Measurements from ENCODE around the gene CD109. TPM values are rescaled to one million over a fixed set of nuclear protein-coding genes. Genes with fewer than 3 reads are reported as not detected.

Gene CD109
- total and polyA plus RNA-seq, 2 of the 4 experiments (the other 2 are of a cell fraction) = 3.6 to 5.0 TPM

GRCh38 chr6:73867411-73867810, 171.4 kb downstream of the CD109 start:
- H4K20me1 ChIP-seq (ENCODE audit: insufficient read depth, low read length) = no peaks in the 10 kb centered on the region
- BruUV-seq (replicated peaks) = no TSS peak
- intact Hi-C loops (cut with micrococcal nuclease) (no loop called here), dilution Hi-C loops (cut with HindIII; ENCODE audit: low sequenced_read_pairs, unreplicated experiment) (no loop called here), in situ Hi-C loops (cut with MboI; ENCODE audit: low sequenced_read_pairs) (no loop called here)
- H3K9me1 ChIP-seq (ENCODE audit: insufficient read depth, low read length) = no peaks in the 10 kb centered on the region
- no peak overlapping the region for H4K91ac ChIP-seq (ENCODE audit: insufficient read depth, low read depth, low read length)
- H4K8ac ChIP-seq (ENCODE audit: low read depth in 2 of 2, low read length in 2 of 2) = no peak overlapping the region
- DNase-seq = no peak
- no peak overlapping the region for H2BK120ac ChIP-seq (ENCODE audit: low read depth, low read length)
- no peak overlapping the region for H2BK5ac ChIP-seq (ENCODE audit: low read depth, low read length, poor library complexity, severe bottlenecking)
- no peak for ATAC-seq (ENCODE audit: low read depth)
- no peak overlapping the region for H3K18ac ChIP-seq (ENCODE audit: low read depth, low read length)
- no peaks in the 10 kb centered on the region for H3K79me1 ChIP-seq (ENCODE audit: low read depth in 1 of 2, low read length in 2 of 2)
- no peak overlapping the region for H2BK20ac ChIP-seq (ENCODE audit: low read depth, low read length)
- H3K27me3 ChIP-seq (ENCODE audit: control insufficient read depth, insufficient read depth, low read length) = no peaks in the 10 kb centered on the region
- TF ChIP-seq POLR2A (IDR thresholded peaks at IDR 0.05; ENCODE audit: low read depth, low read length) (no peak), USF2 (IDR thresholded peaks at IDR 0.05; ENCODE audit: low read depth, low read length) (no peak), SMC3 (IDR thresholded peaks at IDR 0.05; ENCODE audit: low read depth, low read length) (no peak), MXI1 (IDR thresholded peaks at IDR 0.05; ENCODE audit: borderline replicate concordance, low read depth, low read length) (no peak), MAFK (IDR thresholded peaks at IDR 0.05; ENCODE audit: low read depth, low read length) (no peak), RAD21 (IDR thresholded peaks at IDR 0.05; ENCODE audit: low read length) (no peak), ELK1 (IDR thresholded peaks at IDR 0.05; ENCODE audit: borderline replicate concordance, low read depth, low read length) (no peak), RFX5 (IDR thresholded peaks at IDR 0.05; ENCODE audit: low read depth, low read length) (no peak), MAZ (IDR thresholded peaks at IDR 0.05; ENCODE audit: borderline replicate concordance, low read depth, low read length) (no peak), FOS (IDR thresholded peaks at IDR 0.05; ENCODE audit: low read depth, low read length) (no peak), RCOR1 (IDR thresholded peaks at IDR 0.05; ENCODE audit: insufficient replicate concordance, low read length) (no peak), BHLHE40 (IDR thresholded peaks at IDR 0.05; ENCODE audit: low read depth, low read length) (no peak), CTCF (conservative IDR thresholded peaks at IDR 0.05; ENCODE audit: low read depth, low read length) (no peak), CHD1 (IDR thresholded peaks at IDR 0.05; ENCODE audit: low read depth, low read length) (no peak), CEBPB (IDR thresholded peaks at IDR 0.05; ENCODE audit: low read depth, low read length) (no peak), NFE2L2 (IDR thresholded peaks at IDR 0.05; ENCODE audit: low read depth, low read length) (no peak)
- no peak overlapping the region for H3K27ac ChIP-seq (ENCODE audit: insufficient read depth, low read length)
- H3K9ac ChIP-seq (ENCODE audit: low read depth, low read length) = no peak overlapping the region
- no peak overlapping the region for H2AK5ac ChIP-seq (ENCODE audit: low read depth, low read length)
- H3K56ac ChIP-seq (ENCODE audit: extremely low read depth, insufficient read depth, low read length) = no peak overlapping the region
- WGBS, 2 experiments (ENCODE audit: extremely low coverage in 2 of 2, insufficient read length in 1 of 2) = no CpG with 5 or more reads among the region's 3 CpGs
- H3K36me3 ChIP-seq (ENCODE audit: control insufficient read depth, insufficient read depth, low read length) = no peaks in the 10 kb centered on the region
- no peak overlapping the region for H2AFZ ChIP-seq (replicated peaks; ENCODE audit: low read length, poor library complexity)
- CTCF ChIA-PET = interaction anchor here (1.1 kb wide), 1 partner anchor 1342 kb away, joined by 3 read pairs; no protein-coding TSS in a partner anchor
- H2AK9ac ChIP-seq (replicated peaks; ENCODE audit: low read depth, low read length, poor library complexity) = no peak overlapping the region
- H3K23ac ChIP-seq (ENCODE audit: low read depth, low read length) = no peak overlapping the region
- no peak overlapping the region for H3K14ac ChIP-seq (replicated peaks; ENCODE audit: low read depth, low read length)
- POLR2A ChIA-PET (ENCODE audit: unreplicated experiment) = no interaction called here
- no peak overlapping the region for H3K4me3 ChIP-seq (ENCODE audit: insufficient read depth, low read depth, low read length)
- no peaks in the 10 kb centered on the region for H3K4me1 ChIP-seq (ENCODE audit: control insufficient read depth, insufficient read depth, low read length)
- H2BK15ac ChIP-seq (ENCODE audit: low read depth, low read length) = no peak overlapping the region
- no peak overlapping the region for H3K4ac ChIP-seq (ENCODE audit: low read depth, low read length)
- no peaks in the 10 kb centered on the region for H3K9me3 ChIP-seq (ENCODE audit: control insufficient read depth, insufficient read depth, low read length)
- no peak overlapping the region for H4K5ac ChIP-seq (ENCODE audit: low read depth, low read length)
- no peak overlapping the region for H3K4me2 ChIP-seq (ENCODE audit: low read depth, low read length)

Measured in IMR-90 (cell line).